ENCODE data around the gene SLC39A1. TPM values are rescaled to one million over a fixed set of nuclear protein-coding genes. Genes with fewer than 3 reads are reported as not detected.

The SLC39A1 gene
- polyA plus RNA-seq, 1 donor from 2014 or later: 35.2 TPM

DNA sequence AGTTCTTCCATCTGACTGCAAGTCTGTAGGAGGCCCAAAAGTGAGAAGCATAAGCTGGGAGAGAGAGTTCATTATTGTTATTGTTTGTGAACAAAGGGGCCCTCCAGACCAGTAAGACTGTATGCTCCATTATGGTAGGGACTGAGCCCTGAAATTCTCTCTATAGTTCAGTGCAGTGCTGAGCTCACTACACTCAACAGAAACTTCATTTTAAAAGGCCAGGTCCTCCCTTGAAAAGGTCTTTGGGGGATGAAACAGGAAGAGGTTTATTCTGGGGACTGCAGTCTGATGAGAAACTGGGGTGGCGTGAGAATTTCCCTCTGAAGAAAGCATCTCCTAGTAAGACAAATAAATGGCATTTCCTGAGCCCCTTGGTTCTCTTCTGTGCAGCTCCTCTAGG is 35.1 kb downstream of the SLC39A1 start:
- Histone ChIP-seq H4K20me1 (ENCODE audit: insufficient read depth) (no peaks in the 10 kb centered on the region), H3K27me3 (ENCODE audit: insufficient read depth, low read depth, low read length) (no peaks in the 10 kb centered on the region), H3K79me2 (replicated peaks; ENCODE audit: insufficient read depth, low read length) (no peaks in the 10 kb centered on the region), H3K36me3 (ENCODE audit: insufficient read depth, low read length) (no peaks in the 10 kb centered on the region), H3K27ac (ENCODE audit: low read length) (no peak overlapping the region), H2AFZ (ENCODE audit: low read depth, low read length) (no peak overlapping the region), H3K4me3 (ENCODE audit: low read length) (no peak overlapping the region), H3K9ac (ENCODE audit: low read length) (no peak overlapping the region), H3K9me2 (ENCODE audit: insufficient read depth, low read length) (no peaks in the 10 kb centered on the region), H3F3A (ENCODE audit: insufficient read depth, low read length, poor library complexity, severe bottlenecking) (peaks cover 4% of the 10 kb centered on the region), H3K4me2 (ENCODE audit: low read length) (no peak overlapping the region), H3K9me3 (ENCODE audit: low read length) (no peaks in the 10 kb centered on the region)
- TF ChIP-seq SMC3 (conservative IDR thresholded peaks at IDR 0.05; ENCODE audit: poor library complexity) (no peak), TAF1 (IDR thresholded peaks at IDR 0.05; ENCODE audit: low read depth) (no peak)

DNA sequence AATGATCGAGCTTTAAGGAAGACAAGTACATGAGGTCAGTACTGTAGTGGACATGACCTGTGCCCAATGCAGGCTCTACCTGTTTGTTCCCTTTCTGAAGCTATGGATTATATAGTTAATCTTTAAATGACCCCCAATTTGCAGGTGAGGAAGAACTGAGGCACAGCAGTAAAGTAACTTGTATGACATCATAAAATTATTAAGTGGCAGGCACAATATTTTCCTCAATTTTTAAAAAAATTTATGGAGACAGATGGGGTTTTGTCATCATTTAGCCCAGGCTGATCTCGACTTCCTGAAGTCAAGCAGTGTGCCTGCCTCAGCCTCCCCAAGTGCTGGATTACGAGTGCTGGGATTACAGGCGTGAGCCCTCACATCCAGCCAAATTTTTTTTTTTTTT is 36.9 kb downstream of the SLC39A1 start:
- Histone ChIP-seq H3K79me2 (replicated peaks; ENCODE audit: insufficient read depth, low read length) (peaks cover 8% of the 10 kb centered on the region), H3K27me3 (ENCODE audit: insufficient read depth, low read depth, low read length) (no peaks in the 10 kb centered on the region), H3K9me2 (ENCODE audit: insufficient read depth, low read length) (no peaks in the 10 kb centered on the region), H3F3A (ENCODE audit: insufficient read depth, low read length, poor library complexity, severe bottlenecking) (peaks cover 4% of the 10 kb centered on the region), H3K9ac (ENCODE audit: low read length) (no peak overlapping the region), H3K27ac (ENCODE audit: low read length) (no peak overlapping the region), H3K4me2 (ENCODE audit: low read length) (no peak overlapping the region), H3K36me3 (ENCODE audit: insufficient read depth, low read length) (no peaks in the 10 kb centered on the region), H3K4me3 (ENCODE audit: low read length) (no peak overlapping the region), H2AFZ (ENCODE audit: low read depth, low read length) (no peak overlapping the region), H4K20me1 (ENCODE audit: insufficient read depth) (peaks cover 2% of the 10 kb centered on the region), H3K9me3 (ENCODE audit: low read length) (no peaks in the 10 kb centered on the region)
- TF ChIP-seq MXI1 (conservative IDR thresholded peaks at IDR 0.05; ENCODE audit: poor library complexity, severe bottlenecking) (no peak), POLR2AphosphoS5 (IDR thresholded peaks at IDR 0.05) (no peak), EP300 (conservative IDR thresholded peaks at IDR 0.05; ENCODE audit: poor library complexity, severe bottlenecking) (no peak), EZH2 (IDR thresholded peaks at IDR 0.05; ENCODE audit: borderline replicate concordance, insufficient read depth, low read length, poor library complexity, severe bottlenecking) (no peak), TAF1 (IDR thresholded peaks at IDR 0.05; ENCODE audit: low read depth) (no peak), SMC3 (conservative IDR thresholded peaks at IDR 0.05; ENCODE audit: poor library complexity) (no peak), RAD21 (conservative IDR thresholded peaks at IDR 0.05) (no peak)
- TF ChIP-seq, protein P1, sequence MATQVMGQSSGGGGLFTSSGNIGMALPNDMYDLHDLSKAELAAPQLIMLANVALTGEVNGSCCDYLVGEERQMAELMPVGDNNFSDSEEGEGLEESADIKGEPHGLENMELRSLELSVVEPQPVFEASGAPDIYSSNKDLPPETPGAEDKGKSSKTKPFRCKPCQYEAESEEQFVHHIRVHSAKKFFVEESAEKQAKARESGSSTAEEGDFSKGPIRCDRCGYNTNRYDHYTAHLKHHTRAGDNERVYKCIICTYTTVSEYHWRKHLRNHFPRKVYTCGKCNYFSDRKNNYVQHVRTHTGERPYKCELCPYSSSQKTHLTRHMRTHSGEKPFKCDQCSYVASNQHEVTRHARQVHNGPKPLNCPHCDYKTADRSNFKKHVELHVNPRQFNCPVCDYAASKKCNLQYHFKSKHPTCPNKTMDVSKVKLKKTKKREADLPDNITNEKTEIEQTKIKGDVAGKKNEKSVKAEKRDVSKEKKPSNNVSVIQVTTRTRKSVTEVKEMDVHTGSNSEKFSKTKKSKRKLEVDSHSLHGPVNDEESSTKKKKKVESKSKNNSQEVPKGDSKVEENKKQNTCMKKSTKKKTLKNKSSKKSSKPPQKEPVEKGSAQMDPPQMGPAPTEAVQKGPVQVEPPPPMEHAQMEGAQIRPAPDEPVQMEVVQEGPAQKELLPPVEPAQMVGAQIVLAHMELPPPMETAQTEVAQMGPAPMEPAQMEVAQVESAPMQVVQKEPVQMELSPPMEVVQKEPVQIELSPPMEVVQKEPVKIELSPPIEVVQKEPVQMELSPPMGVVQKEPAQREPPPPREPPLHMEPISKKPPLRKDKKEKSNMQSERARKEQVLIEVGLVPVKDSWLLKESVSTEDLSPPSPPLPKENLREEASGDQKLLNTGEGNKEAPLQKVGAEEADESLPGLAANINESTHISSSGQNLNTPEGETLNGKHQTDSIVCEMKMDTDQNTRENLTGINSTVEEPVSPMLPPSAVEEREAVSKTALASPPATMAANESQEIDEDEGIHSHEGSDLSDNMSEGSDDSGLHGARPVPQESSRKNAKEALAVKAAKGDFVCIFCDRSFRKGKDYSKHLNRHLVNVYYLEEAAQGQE (IDR thresholded peaks at IDR 0.05; ENCODE audit: borderline replicate concordance): no peak
- TF ChIP-seq, protein P2, sequence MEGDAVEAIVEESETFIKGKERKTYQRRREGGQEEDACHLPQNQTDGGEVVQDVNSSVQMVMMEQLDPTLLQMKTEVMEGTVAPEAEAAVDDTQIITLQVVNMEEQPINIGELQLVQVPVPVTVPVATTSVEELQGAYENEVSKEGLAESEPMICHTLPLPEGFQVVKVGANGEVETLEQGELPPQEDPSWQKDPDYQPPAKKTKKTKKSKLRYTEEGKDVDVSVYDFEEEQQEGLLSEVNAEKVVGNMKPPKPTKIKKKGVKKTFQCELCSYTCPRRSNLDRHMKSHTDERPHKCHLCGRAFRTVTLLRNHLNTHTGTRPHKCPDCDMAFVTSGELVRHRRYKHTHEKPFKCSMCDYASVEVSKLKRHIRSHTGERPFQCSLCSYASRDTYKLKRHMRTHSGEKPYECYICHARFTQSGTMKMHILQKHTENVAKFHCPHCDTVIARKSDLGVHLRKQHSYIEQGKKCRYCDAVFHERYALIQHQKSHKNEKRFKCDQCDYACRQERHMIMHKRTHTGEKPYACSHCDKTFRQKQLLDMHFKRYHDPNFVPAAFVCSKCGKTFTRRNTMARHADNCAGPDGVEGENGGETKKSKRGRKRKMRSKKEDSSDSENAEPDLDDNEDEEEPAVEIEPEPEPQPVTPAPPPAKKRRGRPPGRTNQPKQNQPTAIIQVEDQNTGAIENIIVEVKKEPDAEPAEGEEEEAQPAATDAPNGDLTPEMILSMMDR (IDR thresholded peaks at IDR 0.05; ENCODE audit: poor library complexity, severe bottlenecking): no peak

Data from neural cell (in vitro differentiated cells).